Smooth muscle cell (in vitro differentiated cells): ENCODE results near the gene REV3L. TPM values are rescaled to one million over a fixed set of nuclear protein-coding genes. Genes with fewer than 3 reads are reported as not detected.

Source experiments
- DNase-seq: peaks from one replicate; lab custom pipeline; 2025; ENCODE audit not compliant: unreplicated experiment; lab: John Stamatoyannopoulos, UW
- H2AFZ ChIP-seq: fragments of 200-600 bp; sonication (generic); 2 replicates; pipeline ENCODE4 v1.6.0; 2016; ENCODE audit warnings: antibody characterized with exemption, low read depth, mild to moderate bottlenecking
- H3F3A ChIP-seq: fragments of 200-600 bp; sonication (generic); 2 replicates; pipeline ENCODE4 v1.6.0; 2017; ENCODE audit warnings: antibody characterized with exemption, low read depth
- H3K27ac ChIP-seq: fragments of 200-600 bp; sonication (generic); 2 replicates; pipeline ENCODE4 v1.5.1; 2016; ENCODE audit warnings: low read depth, mild to moderate bottlenecking
- H3K27me3 ChIP-seq: fragments of 200-600 bp; sonication (generic); 2 replicates; pipeline ENCODE4 v1.6.1; 2016; ENCODE audit warnings: low read depth, mild to moderate bottlenecking
- H3K36me3 ChIP-seq: fragments of 200-600 bp; sonication (generic); 2 replicates; pipeline ENCODE4 v1.5.1; 2016; ENCODE audit warnings: low read depth
- H3K4me1 ChIP-seq: fragments of 200-600 bp; sonication (generic); 2 replicates; pipeline ENCODE4 v1.5.1; 2016; ENCODE audit warnings: low read depth
- H3K4me2 ChIP-seq: fragments of 200-600 bp; sonication (generic); 2 replicates; pipeline ENCODE4 v1.6.0; 2016; ENCODE audit warnings: mild to moderate bottlenecking
- H3K4me3 ChIP-seq: fragments of 200-600 bp; sonication (generic); 2 replicates; pipeline ENCODE4 v1.5.1; 2016; ENCODE audit warnings: mild to moderate bottlenecking
- H3K79me2 ChIP-seq: fragments of 200-600 bp; sonication (generic); 2 replicates; pipeline ENCODE4 v1.6.0; 2016; ENCODE audit warnings: low read depth, mild to moderate bottlenecking
- H3K9ac ChIP-seq: fragments of 200-600 bp; sonication (generic); 2 replicates; pipeline ENCODE4 v1.6.0; 2016; ENCODE audit warnings: low read depth
- H3K9me3 ChIP-seq: fragments of 200-600 bp; sonication (generic); replicated peaks from 2 replicates; pipeline ENCODE4 v1.5.1; 2016; ENCODE audit warnings: low read depth
- H4K20me1 ChIP-seq: fragments of 200-600 bp; sonication (generic); 2 replicates; pipeline ENCODE4 v1.6.0; 2016; ENCODE audit warnings: low read depth
- CTCF ChIP-seq: fragments of 200-600 bp; sonication (generic); IDR thresholded peaks from 2 replicates; pipeline ENCODE4 v1.5.1; 2017; ENCODE audit warnings: borderline replicate concordance, mild to moderate bottlenecking, antibody characterized with exemption; ENCODE audit not compliant: insufficient read depth, poor library complexity, severe bottlenecking
- WGBS: methylation state at CpG from one replicate; pipeline ENCODE4 v1.1.7; 2016; ENCODE audit warnings: low lambda C conversion rate; 5-methylcytosine and 5-hydroxymethylcytosine counted together
- polyA plus RNA-seq: library from polyadenylated mRNA; unstranded; fragments of >200 nt; fragmentation: Nextera tagmentation; extraction: Ambion mirVana; gene quantifications from 2 replicates; pipeline ENCODE4 v1.2.1, GENCODE V29; 2016
- total RNA-seq: library from RNA; depleted of rRNA; stranded (reverse); fragments of >200 nt; gene quantifications from 2 replicates; pipeline ENCODE4 v1.2.3, GENCODE V29; 2014

REV3L gene
- total and polyA plus RNA-seq, 2 experiments from 2014 or later: 6.9 to 19.8 TPM

DNA sequence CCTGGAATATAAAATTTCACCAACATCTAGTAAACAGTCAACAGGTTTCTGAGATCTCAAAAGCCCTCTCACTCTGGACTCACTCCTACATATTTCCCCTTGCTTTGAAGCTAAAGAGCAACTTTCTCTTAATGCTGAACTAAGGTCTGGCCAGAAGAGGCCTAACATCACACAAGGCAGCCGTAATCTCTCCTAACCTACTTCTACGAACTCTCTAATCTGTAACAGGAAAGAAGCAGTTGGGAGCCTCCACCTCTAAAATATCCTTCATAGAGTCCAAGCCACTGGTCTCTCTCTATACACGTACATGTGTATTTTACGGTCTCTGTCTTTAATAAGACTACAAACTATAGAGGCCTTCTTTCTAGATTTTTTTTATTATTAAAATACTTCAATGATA lies 72.0 kb downstream of the REV3L start:
- Histone ChIP-seq H3F3A (no peaks in the 10 kb centered on the region), H3K27ac (no peak overlapping the region), H4K20me1 (no peaks in the 10 kb centered on the region), H3K9ac (no peak overlapping the region), H3K79me2 (no peaks in the 10 kb centered on the region), H3K4me2 (no peak overlapping the region), H3K27me3 (no peaks in the 10 kb centered on the region), H3K4me1 (no peaks in the 10 kb centered on the region), H2AFZ (no peak overlapping the region), H3K4me3 (no peak overlapping the region), H3K36me3 (no peaks in the 10 kb centered on the region), H3K9me3 (no peaks in the 10 kb centered on the region)
- WGBS: 89% methylated on average over 4 of the region's 4 CpGs
- no peak for TF ChIP-seq CTCF
- no peak for DNase-seq

DNA sequence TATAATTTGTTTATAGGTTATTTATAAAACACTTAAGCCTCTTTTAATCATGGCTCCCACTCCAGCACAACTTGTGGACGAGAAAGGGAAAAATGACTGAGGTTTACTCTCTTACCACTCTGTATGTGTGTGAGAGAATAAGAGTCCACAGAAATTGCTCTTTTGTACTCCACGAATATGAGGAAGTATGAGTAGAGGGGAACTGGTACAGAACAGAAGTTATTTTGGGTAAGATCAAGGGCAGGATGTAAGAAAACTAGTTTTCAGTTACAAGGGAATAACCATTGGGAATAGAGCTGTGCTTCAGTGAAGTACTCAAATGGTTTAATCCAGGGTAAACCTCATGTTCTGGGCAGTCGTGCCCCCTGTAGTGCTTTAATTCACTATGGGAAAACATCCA lies 72.6 kb downstream of the REV3L start:
- H3K4me3 ChIP-seq: no peak overlapping the region
- no peaks in the 10 kb centered on the region for H3K27me3 ChIP-seq
- no peak overlapping the region for H3K4me2 ChIP-seq
- no peak overlapping the region for H3K27ac ChIP-seq
- no peaks in the 10 kb centered on the region for H3K79me2 ChIP-seq
- no peak overlapping the region for H3K9ac ChIP-seq
- no peaks in the 10 kb centered on the region for H3K4me1 ChIP-seq
- H4K20me1 ChIP-seq: no peaks in the 10 kb centered on the region
- H3F3A ChIP-seq: no peaks in the 10 kb centered on the region
- no peak for TF ChIP-seq CTCF
- no peaks in the 10 kb centered on the region for H3K36me3 ChIP-seq
- DNase-seq: no peak
- H3K9me3 ChIP-seq: no peaks in the 10 kb centered on the region
- H2AFZ ChIP-seq: no peak overlapping the region
- 96% methylated on average over 3 of the region's 3 CpGs for WGBS

DNA sequence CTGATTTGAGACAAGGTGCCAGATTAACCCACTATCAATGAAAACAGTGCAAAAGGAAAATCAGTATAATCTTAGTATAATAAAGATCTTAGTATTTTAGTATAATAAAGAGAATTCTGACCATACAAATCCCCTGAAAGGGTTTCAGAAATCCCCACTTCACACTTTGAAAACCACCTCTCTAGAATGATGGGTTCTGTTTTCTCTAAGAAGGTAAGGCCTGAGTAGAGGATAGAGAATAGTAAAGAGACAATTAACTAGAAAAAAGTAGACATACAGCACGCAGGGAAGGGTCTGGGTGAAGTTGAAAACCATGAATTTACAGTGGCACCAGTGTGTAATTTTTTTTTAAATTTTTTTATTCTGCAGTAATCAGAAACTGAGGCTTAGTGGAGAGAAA lies 73.6 kb downstream of the REV3L start:
- no peak overlapping the region for H2AFZ ChIP-seq
- no peaks in the 10 kb centered on the region for H3K4me1 ChIP-seq
- no peaks in the 10 kb centered on the region for H3K79me2 ChIP-seq
- no peaks in the 10 kb centered on the region for H4K20me1 ChIP-seq
- no peak overlapping the region for H3K4me3 ChIP-seq
- H3K27ac ChIP-seq: no peak overlapping the region
- 96% methylated on average over 1 of the region's 1 CpG for WGBS
- H3K36me3 ChIP-seq: peaks cover 6% of the 10 kb centered on the region
- H3K27me3 ChIP-seq: no peaks in the 10 kb centered on the region
- no peak for TF ChIP-seq CTCF
- no peak overlapping the region for H3K9ac ChIP-seq
- no peaks in the 10 kb centered on the region for H3F3A ChIP-seq
- DNase-seq: no peak
- no peak overlapping the region for H3K4me2 ChIP-seq
- no peaks in the 10 kb centered on the region for H3K9me3 ChIP-seq

DNA sequence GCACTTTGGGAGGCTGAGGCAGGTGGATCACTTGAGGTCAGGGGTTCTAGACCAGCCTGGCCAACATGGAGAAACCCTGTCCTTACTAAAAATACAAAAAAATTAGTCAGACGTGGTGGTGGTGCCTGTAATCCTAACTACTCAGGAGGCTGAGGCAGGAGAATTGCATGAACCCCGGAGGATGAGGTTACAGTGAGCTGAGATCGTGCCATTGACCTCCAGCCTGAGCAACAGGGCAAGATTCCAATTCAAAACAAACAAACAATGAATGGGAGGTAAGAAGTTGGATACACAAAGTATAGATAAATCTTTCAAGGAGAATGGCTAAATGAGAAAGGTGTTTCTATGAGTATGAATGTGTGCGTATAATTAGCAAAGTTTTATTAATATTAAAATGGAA lies 75.3 kb downstream of the REV3L start:
- no peak overlapping the region for H3K4me3 ChIP-seq
- no peak overlapping the region for H3K9ac ChIP-seq
- no peaks in the 10 kb centered on the region for H3K4me1 ChIP-seq
- H2AFZ ChIP-seq: no peak overlapping the region
- no peaks in the 10 kb centered on the region for H3F3A ChIP-seq
- H3K79me2 ChIP-seq: no peaks in the 10 kb centered on the region
- H3K9me3 ChIP-seq: no peaks in the 10 kb centered on the region
- H4K20me1 ChIP-seq: no peaks in the 10 kb centered on the region
- H3K27ac ChIP-seq: no peak overlapping the region
- no peak overlapping the region for H3K4me2 ChIP-seq
- no peak for TF ChIP-seq CTCF
- peaks cover 7% of the 10 kb centered on the region for H3K36me3 ChIP-seq
- no peak for DNase-seq
- H3K27me3 ChIP-seq: no peaks in the 10 kb centered on the region
- WGBS: 96% methylated on average over 4 of the region's 4 CpGs
